Measurements from ENCODE around the gene LHPP. TPM values are rescaled to one million over a fixed set of nuclear protein-coding genes. Genes with fewer than 3 reads are reported as not detected.
A peak's percentile ranks its signal among the peaks of the same experiment; 100 is the strongest.

LHPP gene
- total RNA-seq, 1 donor from 2014 or later: 8.8 TPM

- H3K4me1 Mint-ChIP-seq: peaks cover 19% of the 10 kb centered on the region
Measured at GRCh38 chr10:124495725-124496124, 34.1 kb downstream of the LHPP start.

GRCh38 chr10:124496150-124496549 is 34.5 kb downstream of the LHPP start:
- Mint-ChIP-seq H3K4me3 (no peak overlapping the region), H3K27ac (ENCODE audit: unreplicated experiment) (no peak overlapping the region), H3K9me3 (peaks cover 4% of the 10 kb centered on the region), H3K36me3 (ENCODE audit: low read depth) (peaks cover 8% of the 10 kb centered on the region), H3K4me1 (peaks cover 19% of the 10 kb centered on the region), H3K27me3 (ENCODE audit: low read depth) (no peaks in the 10 kb centered on the region)
- TF ChIP-seq CTCF (conservative IDR thresholded peaks at IDR 0.05): no peak
- no peak for DNase-seq (ENCODE audit: low read depth, low spot score)

More at GRCh38 chr10:124495725-124496124, 34.1 kb downstream of the LHPP start:
- no peak for DNase-seq (ENCODE audit: low read depth, low spot score)
- Mint-ChIP-seq H3K27me3 (ENCODE audit: low read depth) (no peaks in the 10 kb centered on the region), H3K36me3 (ENCODE audit: low read depth) (peaks cover 4% of the 10 kb centered on the region), H3K9me3 (peaks cover under 1% of the 10 kb centered on the region), H3K27ac (ENCODE audit: unreplicated experiment) (no peak overlapping the region), H3K4me3 (no peak overlapping the region)
- no peak for TF ChIP-seq CTCF (conservative IDR thresholded peaks at IDR 0.05)

GRCh38 chr10:124496620-124497019 is 35.0 kb downstream of the LHPP start:
- TF ChIP-seq CTCF (conservative IDR thresholded peaks at IDR 0.05): no peak
- H3K4me1 Mint-ChIP-seq: peaks cover 19% of the 10 kb centered on the region
- peaks cover 10% of the 10 kb centered on the region for H3K36me3 Mint-ChIP-seq (ENCODE audit: low read depth)
- H3K9me3 Mint-ChIP-seq: peaks cover 4% of the 10 kb centered on the region
- no peak overlapping the region for H3K27ac Mint-ChIP-seq (ENCODE audit: unreplicated experiment)
- H3K27me3 Mint-ChIP-seq (ENCODE audit: low read depth): no peaks in the 10 kb centered on the region
- H3K4me3 Mint-ChIP-seq: no peak overlapping the region
- no peak for DNase-seq (ENCODE audit: low read depth, low spot score)

GRCh38 chr10:124497196-124497881 is 35.7 kb downstream of the LHPP start:
- H3K27me3 Mint-ChIP-seq (ENCODE audit: low read depth): no peaks in the 10 kb centered on the region
- peaks cover 4% of the 10 kb centered on the region for H3K9me3 Mint-ChIP-seq
- no peak for DNase-seq (ENCODE audit: low read depth, low spot score)
- no peak overlapping the region for H3K4me3 Mint-ChIP-seq
- TF ChIP-seq CTCF (conservative IDR thresholded peaks at IDR 0.05): no peak
- H3K4me1 Mint-ChIP-seq: peaks cover 19% of the 10 kb centered on the region
- no peak overlapping the region for H3K27ac Mint-ChIP-seq (ENCODE audit: unreplicated experiment)
- H3K36me3 Mint-ChIP-seq (ENCODE audit: low read depth): peaks cover 10% of the 10 kb centered on the region

GRCh38 chr10:124498056-124498455 is 36.4 kb downstream of the LHPP start:
- peaks cover 14% of the 10 kb centered on the region for H3K4me1 Mint-ChIP-seq
- no peak for TF ChIP-seq CTCF (conservative IDR thresholded peaks at IDR 0.05)
- H3K27ac Mint-ChIP-seq (ENCODE audit: unreplicated experiment): peak overlapping the region; percentile 43
- peaks cover 10% of the 10 kb centered on the region for H3K36me3 Mint-ChIP-seq (ENCODE audit: low read depth)
- DNase-seq (ENCODE audit: low read depth, low spot score): no peak
- peaks cover 4% of the 10 kb centered on the region for H3K9me3 Mint-ChIP-seq
- H3K27me3 Mint-ChIP-seq (ENCODE audit: low read depth): no peaks in the 10 kb centered on the region
- no peak overlapping the region for H3K4me3 Mint-ChIP-seq

Measured in neural crest cell (in vitro differentiated cells).